ENCODE measurements around the gene KMT2E. TPM values are rescaled to one million over a fixed set of nuclear protein-coding genes. Genes with fewer than 3 reads are reported as not detected.

KMT2E gene
- total and polyA plus RNA-seq, 2 donors (not counting 1 experiment from before 2014, with no cell fraction given), result 32.4 to 328 TPM

DNA sequence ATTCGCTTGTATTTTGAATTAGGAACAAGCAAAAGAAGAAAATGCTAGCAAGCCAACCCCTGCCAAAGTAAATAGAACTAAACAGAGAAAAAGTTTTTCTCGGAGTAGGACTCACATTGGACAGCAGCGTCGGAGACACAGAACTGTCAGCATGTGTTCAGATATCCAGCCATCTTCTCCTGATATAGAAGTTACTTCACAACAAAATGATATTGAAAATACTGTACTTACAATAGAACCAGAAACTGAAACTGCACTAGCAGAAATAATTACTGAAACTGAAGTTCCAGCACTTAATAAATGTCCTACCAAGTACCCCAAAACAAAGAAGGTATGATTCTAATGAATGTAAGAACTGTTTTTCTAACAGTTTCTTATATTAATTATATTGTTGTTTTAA is 87.9 kb downstream of the KMT2E start:
- CTCF ChIA-PET, result no interaction called here
- DNase-seq, result no peak
- H3K27me3 ChIP-seq (replicated peaks in 1 of 4; ENCODE audit: control extremely low read depth in 1 of 4, control insufficient read depth in 3 of 4, insufficient read depth in 4 of 4, low read length in 3 of 4), result no peaks in the 10 kb centered on the region
- H3K4me1 ChIP-seq (ENCODE audit: control insufficient read depth in 2 of 2, insufficient read depth in 2 of 2, low read length in 2 of 2), result no peaks in the 10 kb centered on the region
- ATAC-seq (ENCODE audit: low read depth), result no peak
- H3K79me2 ChIP-seq (ENCODE audit: control insufficient read depth, insufficient read depth, low read length), result no peaks in the 10 kb centered on the region
- Mint-ChIP-seq H3K9me3 (ENCODE audit: insufficient read depth) (no peaks in the 10 kb centered on the region), H3K27ac (peak overlapping the region; percentile 56), H3K4me1 (peaks cover 17% of the 10 kb centered on the region), H3K27me3 (no peaks in the 10 kb centered on the region), H3K4me3 (no peak overlapping the region)
- TF ChIP-seq CTCF (IDR thresholded peaks at IDR 0.05), result no peak
- no peak for TF ChIP-seq EZH2 (IDR thresholded peaks at IDR 0.05; ENCODE audit: borderline replicate concordance, insufficient read depth, low read depth, low read length, poor library complexity, severe bottlenecking)
- no peaks in the 10 kb centered on the region for H3K9me3 ChIP-seq (ENCODE audit: control extremely low read depth in 1 of 3, control insufficient read depth in 2 of 3, insufficient read depth in 1 of 3, low read length in 2 of 3)
- no CpG with 5 or more reads among the region's 4 CpGs for WGBS (ENCODE audit: insufficient coverage)
- no peaks in the 10 kb centered on the region for H4K20me1 ChIP-seq (ENCODE audit: control insufficient read depth, insufficient read depth, low read length, poor library complexity, severe bottlenecking)
- H3K4me2 ChIP-seq (replicated peaks; ENCODE audit: low read depth, low read length, poor library complexity, severe bottlenecking), result no peak overlapping the region
- intact Hi-C loops (cut with micrococcal nuclease), result no loop called here
- no peak overlapping the region for H2AFZ ChIP-seq (ENCODE audit: insufficient read depth, low read depth, low read length, poor library complexity, severe bottlenecking)
- POLR2A ChIA-PET, result no interaction called here
- peak overlapping the region in 1 of 2 donors; percentile 37 for H3K27ac ChIP-seq (ENCODE audit: low read length in 2 of 2)
- H3K36me3 ChIP-seq (replicated peaks in 1 of 2; ENCODE audit: control extremely low read depth in 1 of 2, control insufficient read depth in 1 of 2, extremely low read depth in 1 of 2, insufficient read depth in 2 of 2, low read length in 1 of 2), result peaks cover 25 to 68% of the 10 kb centered on the region in 2 experiments
- no peak overlapping the region for H3K9ac ChIP-seq (ENCODE audit: low read length)
- H3K4me3 ChIP-seq (ENCODE audit: control extremely low read depth in 1 of 5, extremely low read depth in 1 of 5, insufficient read depth in 1 of 5, low read depth in 2 of 5, low read length in 4 of 5), result no peak overlapping the region

DNA sequence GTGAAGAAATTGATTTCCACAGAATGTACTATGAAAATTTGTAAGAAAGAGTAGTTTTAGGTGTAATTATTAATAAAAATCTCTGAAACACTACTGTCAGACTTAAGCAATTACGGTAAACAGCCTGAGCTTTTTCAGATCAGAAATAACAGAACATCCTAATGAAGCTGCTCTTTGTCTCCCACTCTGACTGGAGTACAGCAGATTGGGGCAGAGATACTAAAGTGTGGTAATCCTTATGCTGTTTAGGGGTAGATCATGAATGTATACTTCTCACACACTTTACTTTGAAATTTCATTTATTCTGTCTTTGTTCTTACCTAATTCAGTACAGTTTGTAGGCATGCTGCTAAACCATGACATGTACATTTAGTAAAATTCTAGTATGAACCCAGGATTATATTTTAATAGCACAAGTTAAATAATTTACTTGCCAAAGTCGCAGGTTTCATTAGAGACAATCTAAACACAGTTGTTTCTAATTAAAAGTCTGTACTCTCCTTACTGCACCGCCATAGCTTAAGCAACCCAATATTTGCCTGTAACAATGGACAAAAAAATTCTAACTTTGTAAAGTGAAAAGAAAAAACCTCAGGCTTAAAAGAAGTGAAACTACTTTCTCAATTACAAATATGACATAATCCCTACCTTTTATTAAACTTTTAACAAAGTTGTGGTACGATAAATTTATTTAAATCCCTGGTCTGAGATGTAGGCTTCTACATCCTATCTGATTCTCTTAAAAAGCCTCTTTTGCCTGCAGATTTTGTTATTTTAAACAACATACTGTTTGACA is 88.8 kb downstream of the KMT2E start:
- Histone ChIP-seq H3K4me3 (ENCODE audit: control extremely low read depth in 1 of 5, extremely low read depth in 1 of 5, insufficient read depth in 1 of 5, low read depth in 2 of 5, low read length in 4 of 5) (no peak overlapping the region), H3K4me1 (ENCODE audit: control insufficient read depth in 2 of 2, insufficient read depth in 2 of 2, low read length in 2 of 2) (no peaks in the 10 kb centered on the region), H2AFZ (ENCODE audit: insufficient read depth, low read depth, low read length, poor library complexity, severe bottlenecking) (no peak overlapping the region), H4K20me1 (ENCODE audit: control insufficient read depth, insufficient read depth, low read length, poor library complexity, severe bottlenecking) (no peaks in the 10 kb centered on the region), H3K4me2 (replicated peaks; ENCODE audit: low read depth, low read length, poor library complexity, severe bottlenecking) (no peak overlapping the region), H3K9ac (ENCODE audit: low read length) (no peak overlapping the region), H3K79me2 (ENCODE audit: control insufficient read depth, insufficient read depth, low read length) (no peaks in the 10 kb centered on the region), H3K9me3 (ENCODE audit: control extremely low read depth in 1 of 3, control insufficient read depth in 2 of 3, insufficient read depth in 1 of 3, low read length in 2 of 3) (no peaks in the 10 kb centered on the region), H3K27ac (ENCODE audit: low read length in 2 of 2) (peak overlapping the region in 1 of 2 donors; percentile 35), H3K36me3 (replicated peaks in 1 of 2; ENCODE audit: control extremely low read depth in 1 of 2, control insufficient read depth in 1 of 2, extremely low read depth in 1 of 2, insufficient read depth in 2 of 2, low read length in 1 of 2) (peaks cover 31 to 71% of the 10 kb centered on the region in 2 experiments), H3K27me3 (replicated peaks in 1 of 4; ENCODE audit: control extremely low read depth in 1 of 4, control insufficient read depth in 3 of 4, insufficient read depth in 4 of 4, low read length in 3 of 4) (no peaks in the 10 kb centered on the region)
- TF ChIP-seq EZH2 (IDR thresholded peaks at IDR 0.05; ENCODE audit: borderline replicate concordance, insufficient read depth, low read depth, low read length, poor library complexity, severe bottlenecking) (no peak), CTCF (IDR thresholded peaks at IDR 0.05) (no peak)
- H3K4me1 Mint-ChIP-seq, result peaks cover 15% of the 10 kb centered on the region
- H3K9me3 Mint-ChIP-seq (ENCODE audit: insufficient read depth), result no peaks in the 10 kb centered on the region
- ChIA-PET CTCF (no interaction called here), POLR2A (interaction anchor here (0.5 kb wide), 1 partner anchor 151 kb away, joined by 3 read pairs; no protein-coding TSS in a partner anchor)
- no peak overlapping the region for H3K4me3 Mint-ChIP-seq
- intact Hi-C loops (cut with micrococcal nuclease), result no loop called here
- H3K27me3 Mint-ChIP-seq, result no peaks in the 10 kb centered on the region
- DNase-seq, result no peak
- WGBS (ENCODE audit: insufficient coverage), result no CpG with 5 or more reads among the region's 4 CpGs
- no peak overlapping the region for H3K27ac Mint-ChIP-seq
- ATAC-seq (ENCODE audit: low read depth), result no peak
